ENCODE measurements around the gene MAPT.

Gene MAPT

GRCh38 chr17:46028374-46028773 lies 134.0 kb downstream of the MAPT start:
- peaks cover 12% of the 10 kb centered on the region for H3K36me3 ChIP-seq (ENCODE audit: control insufficient read depth, insufficient read depth, low read length)
- H3K4me3 ChIP-seq (ENCODE audit: low read length): no peak overlapping the region
- H3K9ac ChIP-seq (ENCODE audit: low read length): no peak overlapping the region
- no peaks in the 10 kb centered on the region for H3K4me1 ChIP-seq (ENCODE audit: control insufficient read depth, insufficient read depth, low read length)
- H3K9me3 ChIP-seq (ENCODE audit: control insufficient read depth, low read length): no peaks in the 10 kb centered on the region
- H3K27me3 ChIP-seq (ENCODE audit: control insufficient read depth, insufficient read depth, low read length): no peaks in the 10 kb centered on the region

GRCh38 chr17:46028981-46029565 lies 134.7 kb downstream of the MAPT start:
- Histone ChIP-seq H3K9me3 (ENCODE audit: control insufficient read depth, low read length) (no peaks in the 10 kb centered on the region), H3K36me3 (ENCODE audit: control insufficient read depth, insufficient read depth, low read length) (peaks cover 19% of the 10 kb centered on the region), H3K9ac (ENCODE audit: low read length) (no peak overlapping the region), H3K27me3 (ENCODE audit: control insufficient read depth, insufficient read depth, low read length) (no peaks in the 10 kb centered on the region), H3K4me3 (ENCODE audit: low read length) (no peak overlapping the region), H3K4me1 (ENCODE audit: control insufficient read depth, insufficient read depth, low read length) (no peaks in the 10 kb centered on the region)

- Histone ChIP-seq H3K27me3 (ENCODE audit: control insufficient read depth, insufficient read depth, low read length) (no peaks in the 10 kb centered on the region), H3K36me3 (ENCODE audit: control insufficient read depth, insufficient read depth, low read length) (peaks cover 24% of the 10 kb centered on the region), H3K4me3 (ENCODE audit: low read length) (no peak overlapping the region), H3K9ac (ENCODE audit: low read length) (no peak overlapping the region), H3K9me3 (ENCODE audit: control insufficient read depth, low read length) (no peaks in the 10 kb centered on the region), H3K4me1 (ENCODE audit: control insufficient read depth, insufficient read depth, low read length) (no peaks in the 10 kb centered on the region)
Observed at GRCh38 chr17:46029627-46030026, 135.3 kb downstream of the MAPT start.

GRCh38 chr17:46030752-46031151 lies 136.4 kb downstream of the MAPT start:
- H3K36me3 ChIP-seq (ENCODE audit: control insufficient read depth, insufficient read depth, low read length): peaks cover 24% of the 10 kb centered on the region
- no peaks in the 10 kb centered on the region for H3K27me3 ChIP-seq (ENCODE audit: control insufficient read depth, insufficient read depth, low read length)
- no peaks in the 10 kb centered on the region for H3K9me3 ChIP-seq (ENCODE audit: control insufficient read depth, low read length)
- no peaks in the 10 kb centered on the region for H3K4me1 ChIP-seq (ENCODE audit: control insufficient read depth, insufficient read depth, low read length)
- H3K9ac ChIP-seq (ENCODE audit: low read length): no peak overlapping the region
- H3K4me3 ChIP-seq (ENCODE audit: low read length): no peak overlapping the region

- Histone ChIP-seq H3K9me3 (ENCODE audit: control insufficient read depth, low read length) (no peaks in the 10 kb centered on the region), H3K27me3 (ENCODE audit: control insufficient read depth, insufficient read depth, low read length) (no peaks in the 10 kb centered on the region), H3K4me1 (ENCODE audit: control insufficient read depth, insufficient read depth, low read length) (no peaks in the 10 kb centered on the region), H3K4me3 (ENCODE audit: low read length) (no peak overlapping the region), H3K36me3 (ENCODE audit: control insufficient read depth, insufficient read depth, low read length) (peaks cover 24% of the 10 kb centered on the region), H3K9ac (ENCODE audit: low read length) (no peak overlapping the region)
Observed at GRCh38 chr17:46031440-46031839, 137.1 kb downstream of the MAPT start.

GRCh38 chr17:46031920-46032319 lies 137.6 kb downstream of the MAPT start:
- no peaks in the 10 kb centered on the region for H3K27me3 ChIP-seq (ENCODE audit: control insufficient read depth, insufficient read depth, low read length)
- H3K9me3 ChIP-seq (ENCODE audit: control insufficient read depth, low read length): no peaks in the 10 kb centered on the region
- no peak overlapping the region for H3K9ac ChIP-seq (ENCODE audit: low read length)
- H3K36me3 ChIP-seq (ENCODE audit: control insufficient read depth, insufficient read depth, low read length): peaks cover 24% of the 10 kb centered on the region
- H3K4me1 ChIP-seq (ENCODE audit: control insufficient read depth, insufficient read depth, low read length): no peaks in the 10 kb centered on the region
- no peak overlapping the region for H3K4me3 ChIP-seq (ENCODE audit: low read length)

- no peak overlapping the region for H3K4me3 ChIP-seq (ENCODE audit: low read length)
- no peaks in the 10 kb centered on the region for H3K27me3 ChIP-seq (ENCODE audit: control insufficient read depth, insufficient read depth, low read length)
- H3K4me1 ChIP-seq (ENCODE audit: control insufficient read depth, insufficient read depth, low read length): no peaks in the 10 kb centered on the region
- H3K36me3 ChIP-seq (ENCODE audit: control insufficient read depth, insufficient read depth, low read length): peaks cover 26% of the 10 kb centered on the region
- H3K9me3 ChIP-seq (ENCODE audit: control insufficient read depth, low read length): no peaks in the 10 kb centered on the region
- no peak overlapping the region for H3K9ac ChIP-seq (ENCODE audit: low read length)
Observed at GRCh38 chr17:46032909-46033308, 138.6 kb downstream of the MAPT start.

GRCh38 chr17:46033392-46033791 lies 139.0 kb downstream of the MAPT start:
- H3K4me3 ChIP-seq (ENCODE audit: low read length): no peak overlapping the region
- H3K36me3 ChIP-seq (ENCODE audit: control insufficient read depth, insufficient read depth, low read length): peaks cover 31% of the 10 kb centered on the region
- no peaks in the 10 kb centered on the region for H3K9me3 ChIP-seq (ENCODE audit: control insufficient read depth, low read length)
- H3K4me1 ChIP-seq (ENCODE audit: control insufficient read depth, insufficient read depth, low read length): no peaks in the 10 kb centered on the region
- H3K27me3 ChIP-seq (ENCODE audit: control insufficient read depth, insufficient read depth, low read length): no peaks in the 10 kb centered on the region
- H3K9ac ChIP-seq (ENCODE audit: low read length): no peak overlapping the region

GRCh38 chr17:46035112-46035818 lies 140.9 kb downstream of the MAPT start:
- H3K9me3 ChIP-seq (ENCODE audit: control insufficient read depth, low read length): no peaks in the 10 kb centered on the region
- H3K4me1 ChIP-seq (ENCODE audit: control insufficient read depth, insufficient read depth, low read length): no peaks in the 10 kb centered on the region
- H3K36me3 ChIP-seq (ENCODE audit: control insufficient read depth, insufficient read depth, low read length): peaks cover 42% of the 10 kb centered on the region
- H3K9ac ChIP-seq (ENCODE audit: low read length): no peak overlapping the region
- no peak overlapping the region for H3K4me3 ChIP-seq (ENCODE audit: low read length)
- H3K27me3 ChIP-seq (ENCODE audit: control insufficient read depth, insufficient read depth, low read length): no peaks in the 10 kb centered on the region

GRCh38 chr17:46036491-46036890 lies 142.1 kb downstream of the MAPT start:
- Histone ChIP-seq H3K27me3 (ENCODE audit: control insufficient read depth, insufficient read depth, low read length) (no peaks in the 10 kb centered on the region), H3K36me3 (ENCODE audit: control insufficient read depth, insufficient read depth, low read length) (peaks cover 42% of the 10 kb centered on the region), H3K4me1 (ENCODE audit: control insufficient read depth, insufficient read depth, low read length) (no peaks in the 10 kb centered on the region), H3K4me3 (ENCODE audit: low read length) (no peak overlapping the region), H3K9ac (ENCODE audit: low read length) (no peak overlapping the region), H3K9me3 (ENCODE audit: control insufficient read depth, low read length) (no peaks in the 10 kb centered on the region)

- Histone ChIP-seq H3K36me3 (ENCODE audit: control insufficient read depth, insufficient read depth, low read length) (peaks cover 35% of the 10 kb centered on the region), H3K9me3 (ENCODE audit: control insufficient read depth, low read length) (no peaks in the 10 kb centered on the region), H3K4me3 (ENCODE audit: low read length) (no peak overlapping the region), H3K4me1 (ENCODE audit: control insufficient read depth, insufficient read depth, low read length) (no peaks in the 10 kb centered on the region), H3K27me3 (ENCODE audit: control insufficient read depth, insufficient read depth, low read length) (no peaks in the 10 kb centered on the region), H3K9ac (ENCODE audit: low read length) (no peak overlapping the region)
Observed at GRCh38 chr17:46037722-46038255, 143.4 kb downstream of the MAPT start.

- no peak overlapping the region for H3K9ac ChIP-seq (ENCODE audit: low read length)
- peaks cover 3% of the 10 kb centered on the region for H3K4me1 ChIP-seq (ENCODE audit: control insufficient read depth, insufficient read depth, low read length)
- H3K27me3 ChIP-seq (ENCODE audit: control insufficient read depth, insufficient read depth, low read length): no peaks in the 10 kb centered on the region
- no peaks in the 10 kb centered on the region for H3K9me3 ChIP-seq (ENCODE audit: control insufficient read depth, low read length)
- H3K36me3 ChIP-seq (ENCODE audit: control insufficient read depth, insufficient read depth, low read length): peaks cover 29% of the 10 kb centered on the region
- no peak overlapping the region for H3K4me3 ChIP-seq (ENCODE audit: low read length)
Observed at GRCh38 chr17:46038414-46038813, 144.1 kb downstream of the MAPT start.
